Testis (tissue), 2 donors: ENCODE measurements around the gene MEMO1.
"Not testable (repeated sequence)": the region's sequence is repeated elsewhere in the genome, so short reads cannot be mapped to it uniquely, and the experiment has no call there.

Source experiments
- POLR2A ChIP-seq: fragments of 450-650 bp; IDR thresholded peaks from one replicate; pipeline ENCODE4 v1.6.1; 2017; ENCODE audit warnings: antibody characterized with exemption, mild to moderate bottlenecking, moderate library complexity
- TF ChIP-seq, protein P1 (sequence below), 3 experiments: fragments of 450-650 bp in 2 of 3; fragments of 200-600 bp in 1 of 3; sonication (generic) in 1 of 3; IDR thresholded peaks; one replicate each; pipeline ENCODE4 v1.5.1; 2016 to 2019; ENCODE audit warnings: antibody characterized with exemption in 3 of 3, mild to moderate bottlenecking in 2 of 3, moderate library complexity in 1 of 3

DNA sequence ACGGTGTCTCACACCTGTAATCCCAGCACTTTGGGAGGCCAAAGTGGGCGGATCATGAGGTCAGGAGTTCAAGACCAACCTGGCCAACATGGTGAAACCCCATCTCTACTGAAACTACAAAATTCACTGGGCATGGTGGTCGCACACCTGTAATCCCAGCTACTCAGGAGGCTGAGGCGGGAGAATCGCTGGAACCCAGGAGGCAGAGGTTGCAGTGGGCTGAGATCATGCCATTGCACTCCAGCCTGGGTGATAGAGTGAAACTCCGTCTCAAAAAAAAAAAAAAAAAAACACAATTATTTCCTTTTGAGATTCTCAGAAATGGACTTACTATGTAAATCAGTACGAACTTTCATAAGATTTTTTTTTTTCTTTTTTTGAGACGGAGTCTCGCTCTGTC is 57.7 kb downstream of the MEMO1 start:
- TF ChIP-seq, protein P1, sequence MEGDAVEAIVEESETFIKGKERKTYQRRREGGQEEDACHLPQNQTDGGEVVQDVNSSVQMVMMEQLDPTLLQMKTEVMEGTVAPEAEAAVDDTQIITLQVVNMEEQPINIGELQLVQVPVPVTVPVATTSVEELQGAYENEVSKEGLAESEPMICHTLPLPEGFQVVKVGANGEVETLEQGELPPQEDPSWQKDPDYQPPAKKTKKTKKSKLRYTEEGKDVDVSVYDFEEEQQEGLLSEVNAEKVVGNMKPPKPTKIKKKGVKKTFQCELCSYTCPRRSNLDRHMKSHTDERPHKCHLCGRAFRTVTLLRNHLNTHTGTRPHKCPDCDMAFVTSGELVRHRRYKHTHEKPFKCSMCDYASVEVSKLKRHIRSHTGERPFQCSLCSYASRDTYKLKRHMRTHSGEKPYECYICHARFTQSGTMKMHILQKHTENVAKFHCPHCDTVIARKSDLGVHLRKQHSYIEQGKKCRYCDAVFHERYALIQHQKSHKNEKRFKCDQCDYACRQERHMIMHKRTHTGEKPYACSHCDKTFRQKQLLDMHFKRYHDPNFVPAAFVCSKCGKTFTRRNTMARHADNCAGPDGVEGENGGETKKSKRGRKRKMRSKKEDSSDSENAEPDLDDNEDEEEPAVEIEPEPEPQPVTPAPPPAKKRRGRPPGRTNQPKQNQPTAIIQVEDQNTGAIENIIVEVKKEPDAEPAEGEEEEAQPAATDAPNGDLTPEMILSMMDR (IDR thresholded peaks at IDR 0.05), result not testable (repeated sequence)
- TF ChIP-seq POLR2A, result not testable (repeated sequence)
